ENCODE measurements around the gene IRF7. TPM values are rescaled to one million over a fixed set of nuclear protein-coding genes. Genes with fewer than 3 reads are reported as not detected.

The IRF7 gene
- polyA plus RNA-seq, 1 experiment: 6.1 TPM

GRCh38 chr11:617912-618682 is 2.3 kb upstream of the IRF7 start:
- no peak for TF ChIP-seq CTCF (IDR thresholded peaks at IDR 0.05; ENCODE audit: insufficient read depth, low read depth, low read length)
- CTCF ChIA-PET: no interaction called here
- Histone ChIP-seq H3K27me3 (ENCODE audit: control insufficient read depth, insufficient read depth, low read length) (no peaks in the 10 kb centered on the region), H3K36me3 (ENCODE audit: control insufficient read depth, insufficient read depth, low read length) (peaks cover 12% of the 10 kb centered on the region), H3K4me3 (ENCODE audit: low read depth, low read length) (no peak overlapping the region)
- no peak for DNase-seq (ENCODE audit: low read depth)
- POLR2A ChIA-PET: interaction anchor here (0.6 kb wide), 1 partner anchor 89 kb away, joined by 10 read pairs; no protein-coding TSS in a partner anchor

GRCh38 chr11:617199-617911 is 1.6 kb upstream of the IRF7 start:
- ChIA-PET POLR2A (interaction anchor here (0.6 kb wide), 1 partner anchor 89 kb away, joined by 10 read pairs; no protein-coding TSS in a partner anchor), CTCF (no interaction called here)
- TF ChIP-seq CTCF (IDR thresholded peaks at IDR 0.05; ENCODE audit: insufficient read depth, low read depth, low read length): no peak
- Histone ChIP-seq H3K36me3 (ENCODE audit: control insufficient read depth, insufficient read depth, low read length) (peaks cover 20% of the 10 kb centered on the region), H3K4me3 (ENCODE audit: low read depth, low read length) (no peak overlapping the region), H3K27me3 (ENCODE audit: control insufficient read depth, insufficient read depth, low read length) (no peaks in the 10 kb centered on the region)
- DNase-seq (ENCODE audit: low read depth): no peak

- no peak for TF ChIP-seq CTCF (IDR thresholded peaks at IDR 0.05; ENCODE audit: insufficient read depth, low read depth, low read length)
- CTCF ChIA-PET: no interaction called here
- DNase-seq (ENCODE audit: low read depth): no peak
- no peaks in the 10 kb centered on the region for H3K27me3 ChIP-seq (ENCODE audit: control insufficient read depth, insufficient read depth, low read length)
- peaks cover 22% of the 10 kb centered on the region for H3K36me3 ChIP-seq (ENCODE audit: control insufficient read depth, insufficient read depth, low read length)
- POLR2A ChIA-PET: no interaction called here
- H3K4me3 ChIP-seq (ENCODE audit: low read depth, low read length): no peak overlapping the region; the same call in 1 of the 2 replicates
Measured at GRCh38 chr11:616320-617198, 809 bp upstream of the IRF7 start.

GRCh38 chr11:614623-615503 is 887 bp downstream of the IRF7 start:
- peaks cover 37% of the 10 kb centered on the region for H3K36me3 ChIP-seq (ENCODE audit: control insufficient read depth, insufficient read depth, low read length)
- POLR2A ChIA-PET: no interaction called here
- no peaks in the 10 kb centered on the region for H3K27me3 ChIP-seq (ENCODE audit: control insufficient read depth, insufficient read depth, low read length)
- CTCF ChIA-PET: no interaction called here
- DNase-seq (ENCODE audit: low read depth): no peak
- H3K4me3 ChIP-seq (ENCODE audit: low read depth, low read length): peak overlapping the region; percentile 72
- TF ChIP-seq CTCF (IDR thresholded peaks at IDR 0.05; ENCODE audit: insufficient read depth, low read depth, low read length): no peak

Measured in BJ (cell line).